Uterus (tissue), 4 donors: ENCODE measurements around the gene SENP5. TPM values are rescaled to one million over a fixed set of nuclear protein-coding genes. Genes with fewer than 3 reads are reported as not detected.
"Not testable (repeated sequence)": the region's sequence is repeated elsewhere in the genome, so short reads cannot be mapped to it uniquely, and the experiment has no call there.

Experiments
- DNase-seq, 2 donors: peaks; one replicate each; pipeline ENCODE4 v3.0.0-alpha.2; 2019 to 2020
- H3K27ac ChIP-seq, 2 donors: fragments of 200-600 bp; sonication (generic); 1 replicate in 1 of 2; 2 replicates in 1 of 2; pipeline ENCODE4 v1.5.1; 2016 to 2018
- H3K27me3 ChIP-seq, 2 donors: fragments of 200-600 bp; sonication (generic); one replicate each; pipeline ENCODE4 v1.5.1; 2018 to 2019; ENCODE audit warnings: control low read depth in 1 of 2
- H3K36me3 ChIP-seq, 2 donors: fragments of 200-600 bp; sonication (generic); one replicate each; pipeline ENCODE4 v1.5.1; 2019; ENCODE audit warnings: control low read depth in 1 of 2
- H3K4me1 ChIP-seq, 2 donors: fragments of 200-600 bp; sonication (generic); one replicate each; pipeline ENCODE4 v1.5.1; 2018 to 2019; ENCODE audit warnings: control low read depth in 1 of 2
- H3K4me3 ChIP-seq, 2 donors: fragments of 200-600 bp; sonication (generic); 1 replicate in 1 of 2; 2 replicates in 1 of 2; pipeline ENCODE4 v1.5.1; 2018 to 2019; ENCODE audit warnings: mild to moderate bottlenecking in 1 of 2
- H3K9me3 ChIP-seq, 2 donors: fragments of 200-600 bp; sonication (generic); one replicate each; pipeline ENCODE4 v1.5.1; 2019; ENCODE audit warnings: control low read depth in 1 of 2
- CTCF ChIP-seq, 4 experiments: fragments of 200-600 bp in 2 of 4; fragments of 450-650 bp in 2 of 4; sonication (generic) in 2 of 4; IDR thresholded peaks; one replicate each; pipeline ENCODE4 v1.5.1; 2016 to 2019; ENCODE audit warnings: antibody characterized with exemption in 4 of 4, mild to moderate bottlenecking in 2 of 4, moderate library complexity in 1 of 4
- POLR2A ChIP-seq, 2 donors: fragments of 450-650 bp; IDR thresholded peaks; one replicate each; pipeline ENCODE4 v1.6.1; 2016; ENCODE audit warnings: antibody characterized with exemption in 2 of 2, mild to moderate bottlenecking in 1 of 2, moderate library complexity in 1 of 2
- intact Hi-C: fragments of 100-400 bp; cut with DNase I; formaldehyde crosslinking; loops from one replicate; pipeline ENCODE4 v1.15.1; 2023; ENCODE audit warnings: low total_unique reads
- total RNA-seq, 4 donors: library from RNA; depleted of rRNA in 3 of 4; stranded (reverse); fragments of >200 nt in 3 of 4; gene quantifications; one replicate each; pipeline versions ENCODE4 v1.1.0 to v1.2.4, GENCODE V29; 2014 to 2023
- donor health status: DM: yes; HTN: yes; CAD: no.

The SENP5 gene
- 100 to 1,000 TPM in 1 of 4 donors, 10 to 100 TPM in 3; 31.8 to 130 (median 59.6) TPM for total RNA-seq

GRCh38 chr3:196867507-196868296, at the start of gene SENP5:
Gene SENP5, plus strand, starts transcription at chr3:196867920. Its CDS starts 17,262 bp downstream, at chr3:196885182.
- no peaks in the 10 kb centered on the region for H3K27me3 ChIP-seq
- no peaks in the 10 kb centered on the region for H3K9me3 ChIP-seq
- H3K36me3 ChIP-seq = no peaks in the 10 kb centered on the region
- peak within 1 kb of the TSS; percentile 77 to 91 for H3K27ac ChIP-seq
- intact Hi-C loops = no loop called here
- DNase-seq = peak; percentile 84 to 91
- peak within 1 kb of the TSS; percentile 83 to 93 for H3K4me3 ChIP-seq
- peak; percentile 64 to 95 for TF ChIP-seq POLR2A (IDR thresholded peaks at IDR 0.05)
- no peak for TF ChIP-seq CTCF (IDR thresholded peaks at IDR 0.05)
- peaks cover 0 to 6% of the 10 kb centered on the region in 2 donors for H3K4me1 ChIP-seq

GRCh38 chr3:196821806-196822355, 45.8 kb upstream of the SENP5 start:
- TF ChIP-seq CTCF (IDR thresholded peaks at IDR 0.05) (no peak), POLR2A (IDR thresholded peaks at IDR 0.05) (no peak)
- Histone ChIP-seq H3K27ac (no peak overlapping the region), H3K4me1 (no peaks in the 10 kb centered on the region), H3K9me3 (no peaks in the 10 kb centered on the region), H3K27me3 (no peaks in the 10 kb centered on the region), H3K36me3 (no peaks in the 10 kb centered on the region), H3K4me3 (no peak overlapping the region)
- DNase-seq = no peak
- intact Hi-C loops = no loop called here

GRCh38 chr3:196829651-196830050, 38.1 kb upstream of the SENP5 start:
- H3K27ac ChIP-seq, H3K9me3 ChIP-seq, H3K4me3 ChIP-seq, H3K36me3 ChIP-seq, intact Hi-C loops, H3K4me1 ChIP-seq, DNase-seq, H3K27me3 ChIP-seq: not testable (repeated sequence)

- Histone ChIP-seq H3K9me3 (no peaks in the 10 kb centered on the region), H3K27me3 (no peaks in the 10 kb centered on the region), H3K36me3 (no peaks in the 10 kb centered on the region), H3K4me3 (no peak overlapping the region), H3K27ac (no peak overlapping the region), H3K4me1 (no peaks in the 10 kb centered on the region)
- no peak for DNase-seq
- intact Hi-C loops = no loop called here
- TF ChIP-seq CTCF (IDR thresholded peaks at IDR 0.05) (no peak), POLR2A (IDR thresholded peaks at IDR 0.05) (no peak)
Observed at GRCh38 chr3:196835086-196835485, 32.6 kb upstream of the SENP5 start.

GRCh38 chr3:196836626-196837025, 31.1 kb upstream of the SENP5 start:
- H3K27ac ChIP-seq, DNase-seq, H3K36me3 ChIP-seq, H3K9me3 ChIP-seq, intact Hi-C loops, H3K27me3 ChIP-seq, H3K4me3 ChIP-seq, H3K4me1 ChIP-seq: not testable (repeated sequence)

GRCh38 chr3:196837819-196838420, 29.8 kb upstream of the SENP5 start:
- Histone ChIP-seq H3K36me3 (no peaks in the 10 kb centered on the region), H3K4me3 (no peak overlapping the region), H3K4me1 (no peaks in the 10 kb centered on the region), H3K27me3 (no peaks in the 10 kb centered on the region), H3K27ac (no peak overlapping the region), H3K9me3 (no peaks in the 10 kb centered on the region)
- DNase-seq = peak; percentile 43 to 56
- intact Hi-C loops = no loop called here
- TF ChIP-seq CTCF (IDR thresholded peaks at IDR 0.05) = peak; percentile 42 to 58 (median 55)
- TF ChIP-seq POLR2A (IDR thresholded peaks at IDR 0.05) = no peak

GRCh38 chr3:196839351-196839750, 28.4 kb upstream of the SENP5 start:
- H3K9me3 ChIP-seq, intact Hi-C loops, H3K27ac ChIP-seq, H3K36me3 ChIP-seq, H3K4me3 ChIP-seq, DNase-seq, H3K27me3 ChIP-seq, H3K4me1 ChIP-seq: not testable (repeated sequence)
